Keratinocyte (primary cell): ENCODE measurements around the gene TBC1D12. TPM values are rescaled to one million over a fixed set of nuclear protein-coding genes. Genes with fewer than 3 reads are reported as not detected.

Source experiments
- DNase-seq: peaks from one replicate; pipeline ENCODE4 v3.0.0-alpha.2; 2011; ENCODE audit warnings: low read depth, missing footprints, low spot score
- FAIRE-seq: peaks from 2 replicates; lab custom pipeline; 2011; peaks lifted over from hg19 to GRCh38; lab: Jason Lieb, UNC
- H2AFZ ChIP-seq: 2 replicates; pipeline ENCODE4 v1.6.0; 2012; ENCODE audit warnings: low read length, control low read depth, inconsistent platforms; ENCODE audit not compliant: control insufficient read depth
- H3K27ac ChIP-seq: 2 replicates; pipeline ENCODE4 v1.5.1; 2011; ENCODE audit warnings: low read length; ENCODE audit not compliant: control insufficient read depth, insufficient read depth
- H3K27me3 ChIP-seq: 3 replicates; pipeline ENCODE4 v1.6.0; 2011; ENCODE audit warnings: low read length; ENCODE audit not compliant: control insufficient read depth, insufficient read depth; ENCODE audit errors: extremely low read depth
- H3K36me3 ChIP-seq, 2 experiments: 2 replicates in 1 of 2; 3 replicates in 1 of 2; pipeline ENCODE4 v1.5.1; 2011; ENCODE audit warnings: low read length in 2 of 2, mild to moderate bottlenecking in 1 of 2; ENCODE audit not compliant: control insufficient read depth in 2 of 2, insufficient read depth in 2 of 2; ENCODE audit errors: extremely low read depth in 1 of 2
- H3K4me1 ChIP-seq: 3 replicates; pipeline ENCODE4 v1.5.1; 2011; ENCODE audit warnings: low read length; ENCODE audit not compliant: control insufficient read depth, insufficient read depth; ENCODE audit errors: extremely low read depth
- H3K4me2 ChIP-seq: 3 replicates; pipeline ENCODE4 v1.6.0; 2011; ENCODE audit warnings: low read depth, low read length; ENCODE audit not compliant: control insufficient read depth, insufficient read depth; ENCODE audit errors: extremely low read depth
- H3K4me3 ChIP-seq, 3 experiments: fragments of 200-600 bp in 1 of 3; sonication (generic) in 1 of 3; 2 replicates in 2 of 3; 3 replicates in 1 of 3; pipeline ENCODE4 v1.5.1; 2011 to 2016; ENCODE audit warnings: low read length in 3 of 3, mild to moderate bottlenecking in 3 of 3, control low read depth in 2 of 3, inconsistent platforms in 1 of 3, low read depth in 1 of 3, mixed read lengths in 1 of 3, mixed run types in 1 of 3, moderate library complexity in 1 of 3; ENCODE audit not compliant: control insufficient read depth in 2 of 3, insufficient read depth in 2 of 3; ENCODE audit errors: extremely low read depth in 1 of 3
- H3K79me2 ChIP-seq: 2 replicates; pipeline ENCODE4 v1.6.0; 2012; ENCODE audit warnings: low read length; ENCODE audit not compliant: control insufficient read depth, insufficient read depth
- H3K9ac ChIP-seq: 3 replicates; pipeline ENCODE4 v1.6.0; 2011; ENCODE audit warnings: low read length; ENCODE audit not compliant: control insufficient read depth, insufficient read depth; ENCODE audit errors: extremely low read depth
- H3K9me1 ChIP-seq: 3 replicates; pipeline ENCODE4 v1.6.0; 2011; ENCODE audit warnings: low read length; ENCODE audit not compliant: control insufficient read depth, insufficient read depth; ENCODE audit errors: extremely low read depth
- H3K9me3 ChIP-seq: 2 replicates; pipeline ENCODE4 v1.5.1; 2012; ENCODE audit warnings: low read depth, low read length; ENCODE audit not compliant: control insufficient read depth
- H4K20me1 ChIP-seq: 3 replicates; pipeline ENCODE4 v1.6.0; 2011; ENCODE audit warnings: low read length; ENCODE audit not compliant: control insufficient read depth, insufficient read depth; ENCODE audit errors: extremely low read depth
- CTCF ChIP-seq, 3 experiments: IDR thresholded peaks in 1 of 3; conservative IDR thresholded peaks in 1 of 3; optimal IDR thresholded peaks in 1 of 3; 2 replicates in 2 of 3; 3 replicates in 1 of 3; pipeline versions ENCODE3 to v1.5.1; 2011; ENCODE audit warnings: low read length in 3 of 3, mild to moderate bottlenecking in 3 of 3, moderate library complexity in 2 of 3, control low read depth in 1 of 3, inconsistent platforms in 1 of 3; ENCODE audit not compliant: insufficient read depth in 2 of 3; ENCODE audit errors: extremely low read depth in 1 of 3
- EZH2 ChIP-seq: IDR thresholded peaks from one replicate; pipeline ENCODE4 v1.6.1; 2012; ENCODE audit warnings: inconsistent platforms, mild to moderate bottlenecking, low read length, moderate library complexity
- dilution Hi-C: fragments of 300-500 bp; cut with MboI; formaldehyde crosslinking; loops from one replicate; pipeline ENCODE4 v1.7.0; 2020; ENCODE audit warnings: low sequenced_read_pairs; ENCODE audit not compliant: extremely low pct_ligation_motif_present
- polyA plus RNA-seq, 5 experiments: library from polyadenylated mRNA; depleted of rRNA in 3 of 5; stranded (reverse) in 3 of 5; stranded (forward) in 1 of 5; unstranded in 1 of 5; fragments of >200 nt; gene quantifications; 1 replicate in 1 of 5; 2 replicates in 3 of 5; 3 replicates in 1 of 5; pipeline versions ENCODE4 v1.2.1 to v1.2.3, GENCODE V29; 2011 to 2012; ENCODE audit warnings: missing spikeins in 2 of 5, low read depth in 1 of 5, low replicate concordance in 1 of 5

Gene TBC1D12
- polyA plus RNA-seq, 1 donor (not counting 4 experiments of a cell fraction or from before 2014, with no cell fraction given): 7.0 TPM

- DNase-seq: no peak
- no peaks in the 10 kb centered on the region for H3K4me1 ChIP-seq
- no peak overlapping the region for H2AFZ ChIP-seq
- H3K4me2 ChIP-seq: no peak overlapping the region
- H3K27me3 ChIP-seq: no peaks in the 10 kb centered on the region
- H3K9ac ChIP-seq: no peak overlapping the region
- H3K4me3 ChIP-seq: no peak overlapping the region
- no peaks in the 10 kb centered on the region for H3K79me2 ChIP-seq
- no peaks in the 10 kb centered on the region for H3K9me3 ChIP-seq
- TF ChIP-seq CTCF (optimal IDR thresholded peaks at IDR 0.05 in 1 of 3, IDR thresholded peaks at IDR 0.05 in 1 of 3, conservative IDR thresholded peaks at IDR 0.05 in 1 of 3; ENCODE audit: extremely low read depth in 1 of 3, insufficient read depth in 2 of 3, low read length in 3 of 3): peak in 1 of 3 experiments; percentile 17
- TF ChIP-seq EZH2: no peak
- no peaks in the 10 kb centered on the region for H3K36me3 ChIP-seq
- H3K9me1 ChIP-seq: no peaks in the 10 kb centered on the region
- no peak overlapping the region for H3K27ac ChIP-seq
- FAIRE-seq: no peak
- dilution Hi-C loops: no loop called here
- no peaks in the 10 kb centered on the region for H4K20me1 ChIP-seq
Observed at GRCh38 chr10:94500063-94500462, 97.7 kb downstream of the TBC1D12 start.

- TF ChIP-seq EZH2: no peak
- TF ChIP-seq CTCF (optimal IDR thresholded peaks at IDR 0.05 in 1 of 3, IDR thresholded peaks at IDR 0.05 in 1 of 3, conservative IDR thresholded peaks at IDR 0.05 in 1 of 3; ENCODE audit: extremely low read depth in 1 of 3, insufficient read depth in 2 of 3, low read length in 3 of 3): no peak
- dilution Hi-C loops: no loop called here
- no peak overlapping the region for H3K9ac ChIP-seq
- no peaks in the 10 kb centered on the region for H3K9me1 ChIP-seq
- H3K4me1 ChIP-seq: no peaks in the 10 kb centered on the region
- H4K20me1 ChIP-seq: no peaks in the 10 kb centered on the region
- FAIRE-seq: no peak
- H3K79me2 ChIP-seq: no peaks in the 10 kb centered on the region
- no peak overlapping the region for H3K27ac ChIP-seq
- H3K9me3 ChIP-seq: no peaks in the 10 kb centered on the region
- no peaks in the 10 kb centered on the region for H3K36me3 ChIP-seq
- H2AFZ ChIP-seq: no peak overlapping the region
- DNase-seq: no peak
- H3K4me2 ChIP-seq: no peak overlapping the region
- no peaks in the 10 kb centered on the region for H3K27me3 ChIP-seq
- H3K4me3 ChIP-seq: no peak overlapping the region
Observed at GRCh38 chr10:94521276-94522250, 119.2 kb downstream of the TBC1D12 start.
